A549 (cell line): ENCODE results near the gene MORF4L1.

Experiments used
- CEBPB ChIP-seq, 2 experiments: fragments of >200 bp in 1 of 2; sonication (Bioruptor Twin) in 1 of 2; formaldehyde crosslinking in 1 of 2; IDR thresholded peaks; 2 replicates each; pipeline ENCODE4 v1.6.1; 2012 to 2016
- FOXS1 ChIP-seq: fragments of 250-450 bp; sonication (Bioruptor Pico); IDR thresholded peaks from 2 replicates; pipeline ENCODE4 v1.5.0; 2020; ENCODE audit warnings: mild to moderate bottlenecking, moderate library complexity
- HDAC2 ChIP-seq: fragments of 200-600 bp; sonication (generic); IDR thresholded peaks from 2 replicates; pipeline ENCODE4 v1.6.1; 2016
- HOXB13 ChIP-seq: fragments of 250-450 bp; sonication (Bioruptor Pico); IDR thresholded peaks from 2 replicates; pipeline ENCODE4 v1.5.0; 2020; ENCODE audit warnings: low read depth, mild to moderate bottlenecking, moderate library complexity
- KDM1A ChIP-seq: fragments of 200-600 bp; sonication (generic); IDR thresholded peaks from 2 replicates; pipeline ENCODE4 v1.6.1; 2016; ENCODE audit warnings: low read depth, mild to moderate bottlenecking
- MAFK ChIP-seq: fragments of 450-650 bp; IDR thresholded peaks from 2 replicates; pipeline ENCODE4 v1.6.1; 2014; ENCODE audit not compliant: partially characterized antibody
- POLR2A ChIP-seq: IDR thresholded peaks from 2 replicates; pipeline ENCODE4 v1.6.1; 2012; ENCODE audit warnings: mild to moderate bottlenecking, low read length
- POLR2AphosphoS2 ChIP-seq: conservative IDR thresholded peaks from 2 replicates; pipeline ENCODE4 v1.6.1; 2012; ENCODE audit warnings: low read length, improper control_type of control experiment, inconsistent platforms
- ZNF302 ChIP-seq: fragments of 250-450 bp; sonication (Bioruptor Pico); IDR thresholded peaks from 2 replicates; pipeline ENCODE4 v1.9.0; 2021; ENCODE audit warnings: inconsistent platforms, mild to moderate bottlenecking, moderate library complexity
- TF ChIP-seq, protein P1 (sequence below): fragments of >200 bp; sonication (Bioruptor Twin); formaldehyde crosslinking; IDR thresholded peaks from 3 replicates; pipeline ENCODE4 v1.5.1; 2016
- TF ChIP-seq, protein P2 (sequence below): fragments of 450-650 bp; IDR thresholded peaks from 2 replicates; pipeline ENCODE4 v1.6.1; 2014; ENCODE audit warnings: antibody characterized with exemption

DNA sequence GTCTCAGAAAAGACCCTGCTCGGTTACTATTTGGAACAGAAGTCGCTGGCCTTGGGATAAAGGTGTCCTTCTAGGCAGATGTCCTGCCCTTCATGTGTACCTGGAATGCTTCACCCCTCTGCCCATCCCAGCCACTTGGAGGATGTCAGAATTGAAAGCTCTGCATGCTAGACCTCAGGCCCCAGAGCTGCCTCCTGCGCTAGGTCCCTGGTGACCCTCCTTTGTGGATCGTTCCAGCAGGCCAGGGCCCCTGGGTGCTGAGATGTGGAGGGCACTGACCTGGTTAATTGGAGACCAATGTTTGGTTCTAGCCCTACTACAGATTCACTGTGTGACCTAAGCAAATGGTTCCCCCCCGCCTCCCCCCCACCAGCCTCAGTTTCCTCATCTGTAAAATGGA lies 74.8 kb downstream of the MORF4L1 start:
- no peak for TF ChIP-seq FOXS1 (CRISPR knock-in tag)
- TF ChIP-seq, protein P1, sequence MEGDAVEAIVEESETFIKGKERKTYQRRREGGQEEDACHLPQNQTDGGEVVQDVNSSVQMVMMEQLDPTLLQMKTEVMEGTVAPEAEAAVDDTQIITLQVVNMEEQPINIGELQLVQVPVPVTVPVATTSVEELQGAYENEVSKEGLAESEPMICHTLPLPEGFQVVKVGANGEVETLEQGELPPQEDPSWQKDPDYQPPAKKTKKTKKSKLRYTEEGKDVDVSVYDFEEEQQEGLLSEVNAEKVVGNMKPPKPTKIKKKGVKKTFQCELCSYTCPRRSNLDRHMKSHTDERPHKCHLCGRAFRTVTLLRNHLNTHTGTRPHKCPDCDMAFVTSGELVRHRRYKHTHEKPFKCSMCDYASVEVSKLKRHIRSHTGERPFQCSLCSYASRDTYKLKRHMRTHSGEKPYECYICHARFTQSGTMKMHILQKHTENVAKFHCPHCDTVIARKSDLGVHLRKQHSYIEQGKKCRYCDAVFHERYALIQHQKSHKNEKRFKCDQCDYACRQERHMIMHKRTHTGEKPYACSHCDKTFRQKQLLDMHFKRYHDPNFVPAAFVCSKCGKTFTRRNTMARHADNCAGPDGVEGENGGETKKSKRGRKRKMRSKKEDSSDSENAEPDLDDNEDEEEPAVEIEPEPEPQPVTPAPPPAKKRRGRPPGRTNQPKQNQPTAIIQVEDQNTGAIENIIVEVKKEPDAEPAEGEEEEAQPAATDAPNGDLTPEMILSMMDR = no peak
- TF ChIP-seq ZNF302 (CRISPR knock-in tag) = no peak
- TF ChIP-seq, protein P2, sequence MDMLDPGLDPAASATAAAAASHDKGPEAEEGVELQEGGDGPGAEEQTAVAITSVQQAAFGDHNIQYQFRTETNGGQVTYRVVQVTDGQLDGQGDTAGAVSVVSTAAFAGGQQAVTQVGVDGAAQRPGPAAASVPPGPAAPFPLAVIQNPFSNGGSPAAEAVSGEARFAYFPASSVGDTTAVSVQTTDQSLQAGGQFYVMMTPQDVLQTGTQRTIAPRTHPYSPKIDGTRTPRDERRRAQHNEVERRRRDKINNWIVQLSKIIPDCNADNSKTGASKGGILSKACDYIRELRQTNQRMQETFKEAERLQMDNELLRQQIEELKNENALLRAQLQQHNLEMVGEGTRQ = no peak
- TF ChIP-seq CEBPB (IDR thresholded peaks at IDR 0.05) = no peak
- TF ChIP-seq MAFK = no peak
- TF ChIP-seq POLR2AphosphoS2 = no peak
- TF ChIP-seq HDAC2 = no peak
- no peak for TF ChIP-seq POLR2A
- TF ChIP-seq KDM1A = no peak
- no peak for TF ChIP-seq HOXB13 (CRISPR knock-in tag)
